T-cell (primary cell): ENCODE measurements around the gene ITPR2. TPM values are rescaled to one million over a fixed set of nuclear protein-coding genes. Genes with fewer than 3 reads are reported as not detected.

Experiments used
- ATAC-seq, 4 experiments: fragments of 200-7000 bp in 3 of 4; fragments of 150-1000 bp in 1 of 4; cut with Tn5 transposase; replicated peaks in 1 of 4; 1 replicate in 3 of 4; 2 replicates in 1 of 4; pipeline ENCODE4 v1.10.0; 2021; ENCODE audit warnings: moderate library complexity in 3 of 4, mild to moderate bottlenecking in 2 of 4, moderate number of reproducible peaks in 1 of 4
- CTCF ChIA-PET, 2 donors: fragments of 300-600 bp; sonication (Branson Sonifier 250); formaldehyde crosslinking; loops; one replicate each; lab custom pipeline; 2022; ENCODE audit warnings: antibody characterized with exemption in 2 of 2; lab: Charles Lee
- POLR2A ChIA-PET, 2 donors: fragments of 300-600 bp; sonication (Branson Sonifier 250); formaldehyde crosslinking; loops; one replicate each; lab custom pipeline; 2022; ENCODE audit warnings: antibody characterized with exemption in 2 of 2; lab: Charles Lee
- DNase-seq, 35 experiments: peaks; one replicate each; pipeline versions ENCODE4 v3.0.0 to v3.0.0-alpha.2; 2013 to 2023
- H3K27ac ChIP-seq: one replicate; pipeline ENCODE4 v1.5.1; 2013; ENCODE audit warnings: low read length
- H3K27me3 ChIP-seq, 2 experiments: replicated peaks in 1 of 2; 1 replicate in 1 of 2; 2 replicates in 1 of 2; pipeline versions ENCODE4 v1.6.1 to v1.7.0; 2013; ENCODE audit warnings: low read length in 1 of 2, mixed read lengths in 1 of 2; ENCODE audit not compliant: control insufficient read depth in 2 of 2, insufficient read depth in 2 of 2; ENCODE audit errors: extremely low read depth in 1 of 2
- H3K36me3 ChIP-seq, 2 donors: 1 replicate in 1 of 2; 2 replicates in 1 of 2; pipeline versions ENCODE4 v1.6.1 to v1.7.0; 2013; ENCODE audit warnings: low read length in 1 of 2; ENCODE audit not compliant: control insufficient read depth in 2 of 2, insufficient read depth in 1 of 2; ENCODE audit errors: extremely low read depth in 1 of 2
- H3K4me1 ChIP-seq, 2 experiments: 1 replicate in 1 of 2; 2 replicates in 1 of 2; pipeline versions ENCODE4 v1.6.1 to v1.7.0; 2013; ENCODE audit warnings: low read length in 2 of 2, mixed read lengths in 1 of 2; ENCODE audit not compliant: insufficient read depth in 2 of 2, control insufficient read depth in 1 of 2; ENCODE audit errors: extremely low read depth in 1 of 2
- H3K4me3 ChIP-seq, 2 donors: 1 replicate in 1 of 2; 2 replicates in 1 of 2; pipeline versions ENCODE4 v1.5.1 to v1.7.0; 2013; ENCODE audit warnings: mild to moderate bottlenecking in 2 of 2, low read length in 1 of 2, moderate library complexity in 1 of 2; ENCODE audit not compliant: control insufficient read depth in 1 of 2; ENCODE audit errors: extremely low read depth in 1 of 2
- H3K9me3 ChIP-seq: 2 replicates; pipeline ENCODE4 v1.7.0; 2013
- H3K27ac Mint-ChIP-seq, 2 donors: one replicate each; pipeline ENCODE4 v1.8.0; 2020 to 2021; ENCODE audit warnings: mild to moderate bottlenecking in 2 of 2, mixed read lengths in 2 of 2
- H3K27me3 Mint-ChIP-seq, 2 donors: one replicate each; pipeline ENCODE4 v1.8.0; 2021 to 2022; ENCODE audit warnings: mixed read lengths in 2 of 2
- H3K36me3 Mint-ChIP-seq: one replicate; pipeline ENCODE4 v1.8.0; 2021; ENCODE audit warnings: mixed read lengths
- H3K4me1 Mint-ChIP-seq, 3 donors: one replicate each; pipeline ENCODE4 v1.8.0; 2020 to 2022; ENCODE audit warnings: mixed read lengths in 3 of 3, mild to moderate bottlenecking in 1 of 3
- H3K4me3 Mint-ChIP-seq, 3 donors: one replicate each; pipeline ENCODE4 v1.8.0; 2020 to 2022; ENCODE audit warnings: mild to moderate bottlenecking in 3 of 3, mixed read lengths in 3 of 3, moderate library complexity in 3 of 3
- H3K9me3 Mint-ChIP-seq, 3 donors: one replicate each; pipeline ENCODE4 v1.8.0; 2020 to 2022; ENCODE audit warnings: mixed read lengths in 3 of 3
- WGBS: methylation state at CpG from one replicate; pipeline ENCODE4 v1.1.5; 2013; ENCODE audit warnings: missing lambda C conversion rate; ENCODE audit not compliant: insufficient coverage; 5-methylcytosine and 5-hydroxymethylcytosine counted together
- total RNA-seq, 35 experiments: library from RNA in 6 of 35; stranded (reverse) in 6 of 35; fragments of 120-200 nt in 1 of 35; gene quantifications; one replicate each; pipeline versions ENCODE4 v1.2.1 to v1.2.4 and lab custom pipeline; 2013 to 2026

Gene ITPR2
- total RNA-seq, 5 donors from 2014 or later (not counting 1 experiment from before 2014, with no cell fraction given), result 38.8 to 52.5 (median 44.5) TPM

- Histone ChIP-seq H3K9me3 (no peaks in the 10 kb centered on the region), H3K4me3 (no peak overlapping the region), H3K4me1 (no peaks in the 10 kb centered on the region), H3K27me3 (no peaks in the 10 kb centered on the region), H3K27ac (no peak overlapping the region), H3K36me3 (peaks cover 0 to 12% of the 10 kb centered on the region in 2 donors)
- ATAC-seq, result no peak
- POLR2A ChIA-PET, result no interaction called here
- WGBS, result no CpG with 5 or more reads among the region's 1 CpG
- no peak for DNase-seq
- peaks cover 47% of the 10 kb centered on the region for H3K36me3 Mint-ChIP-seq
- CTCF ChIA-PET, result no interaction called here
- no peak overlapping the region for H3K4me3 Mint-ChIP-seq
- H3K9me3 Mint-ChIP-seq, result peaks cover 0 to 4% (median 0%) of the 10 kb centered on the region in 3 donors
- no peaks in the 10 kb centered on the region for H3K27me3 Mint-ChIP-seq
- H3K4me1 Mint-ChIP-seq, result no peaks in the 10 kb centered on the region
- no peak overlapping the region for H3K27ac Mint-ChIP-seq
Observed at GRCh38 chr12:26492406-26492805, 340.6 kb downstream of the ITPR2 start.

- Histone ChIP-seq H3K27ac (no peak overlapping the region), H3K4me3 (no peak overlapping the region), H3K9me3 (no peaks in the 10 kb centered on the region), H3K36me3 (peaks cover 0 to 15% of the 10 kb centered on the region in 2 donors), H3K27me3 (no peaks in the 10 kb centered on the region), H3K4me1 (no peaks in the 10 kb centered on the region)
- CTCF ChIA-PET, result no interaction called here
- no peak for ATAC-seq
- Mint-ChIP-seq H3K4me3 (no peak overlapping the region), H3K27me3 (no peaks in the 10 kb centered on the region), H3K36me3 (peaks cover 66% of the 10 kb centered on the region), H3K4me1 (no peaks in the 10 kb centered on the region), H3K9me3 (peaks cover 0 to 4% (median 0%) of the 10 kb centered on the region in 3 donors), H3K27ac (no peak overlapping the region)
- no peak for DNase-seq
- POLR2A ChIA-PET, result no interaction called here
- no CpG with 5 or more reads among the region's 2 CpGs for WGBS
Observed at GRCh38 chr12:26489908-26490307, 343.1 kb downstream of the ITPR2 start.

- H3K36me3 ChIP-seq, result peaks cover 0 to 11% of the 10 kb centered on the region in 2 donors
- no peak overlapping the region for H3K27ac Mint-ChIP-seq
- no peaks in the 10 kb centered on the region for H3K9me3 ChIP-seq
- CTCF ChIA-PET, result no interaction called here
- no peak overlapping the region for H3K27ac ChIP-seq
- DNase-seq (no peak), ATAC-seq (no peak)
- H3K4me3 Mint-ChIP-seq, result no peak overlapping the region
- H3K9me3 Mint-ChIP-seq, result peaks cover 0 to 4% (median 0%) of the 10 kb centered on the region in 3 donors
- no peaks in the 10 kb centered on the region for H3K4me1 Mint-ChIP-seq
- no peaks in the 10 kb centered on the region for H3K4me1 ChIP-seq
- POLR2A ChIA-PET, result no interaction called here
- H3K27me3 Mint-ChIP-seq, result no peaks in the 10 kb centered on the region
- H3K27me3 ChIP-seq, result no peaks in the 10 kb centered on the region
- H3K36me3 Mint-ChIP-seq, result peaks cover 69% of the 10 kb centered on the region
- no CpG with 5 or more reads among the region's 1 CpG for WGBS
- no peak overlapping the region for H3K4me3 ChIP-seq
Observed at GRCh38 chr12:26488351-26488750, 344.6 kb downstream of the ITPR2 start.

- H3K4me3 Mint-ChIP-seq, result no peak overlapping the region
Observed at GRCh38 chr12:26473291-26473690, 359.7 kb downstream of the ITPR2 start.

GRCh38 chr12:26471560-26471959 lies 361.4 kb downstream of the ITPR2 start:
- H3K27me3 Mint-ChIP-seq, result no peaks in the 10 kb centered on the region
- Histone ChIP-seq H3K36me3 (peaks cover 7 to 20% of the 10 kb centered on the region in 2 donors), H3K27ac (no peak overlapping the region), H3K4me1 (no peaks in the 10 kb centered on the region), H3K4me3 (no peak overlapping the region), H3K9me3 (no peaks in the 10 kb centered on the region), H3K27me3 (no peaks in the 10 kb centered on the region)
- H3K36me3 Mint-ChIP-seq, result peaks cover 66% of the 10 kb centered on the region
- ChIA-PET POLR2A (no interaction called here), CTCF (no interaction called here)
- no peak overlapping the region for H3K27ac Mint-ChIP-seq
- ATAC-seq (no peak), DNase-seq (peak in 1 of 35 experiments; percentile 1)
- no peaks in the 10 kb centered on the region for H3K9me3 Mint-ChIP-seq
- peaks cover 0 to 3% (median 0%) of the 10 kb centered on the region in 3 donors for H3K4me1 Mint-ChIP-seq
- no peak overlapping the region for H3K4me3 Mint-ChIP-seq

More at GRCh38 chr12:26473291-26473690, 359.7 kb downstream of the ITPR2 start:
- no peak overlapping the region for H3K4me3 ChIP-seq
- H3K27me3 ChIP-seq, result no peaks in the 10 kb centered on the region
- no peak for DNase-seq
- Mint-ChIP-seq H3K27ac (no peak overlapping the region), H3K9me3 (no peaks in the 10 kb centered on the region), H3K4me1 (peaks cover 0 to 3% (median 0%) of the 10 kb centered on the region in 3 donors), H3K36me3 (peaks cover 77% of the 10 kb centered on the region), H3K27me3 (no peaks in the 10 kb centered on the region)
- no peaks in the 10 kb centered on the region for H3K9me3 ChIP-seq
- H3K27ac ChIP-seq, result no peak overlapping the region
- H3K36me3 ChIP-seq, result peaks cover 7 to 27% of the 10 kb centered on the region in 2 donors
- WGBS, result 54% methylated on average over 1 of the region's 1 CpG
- no peaks in the 10 kb centered on the region for H3K4me1 ChIP-seq
- ATAC-seq, result no peak
- ChIA-PET CTCF (no interaction called here), POLR2A (no interaction called here)

GRCh38 chr12:26469421-26470180 lies 363.4 kb downstream of the ITPR2 start:
- Histone ChIP-seq H3K4me3 (no peak overlapping the region), H3K9me3 (no peaks in the 10 kb centered on the region), H3K27ac (no peak overlapping the region), H3K4me1 (no peaks in the 10 kb centered on the region), H3K36me3 (peaks cover 3 to 4% of the 10 kb centered on the region in 2 donors), H3K27me3 (no peaks in the 10 kb centered on the region)
- 98% methylated on average over 4 of the region's 6 CpGs for WGBS
- POLR2A ChIA-PET, result no interaction called here
- no peaks in the 10 kb centered on the region for H3K9me3 Mint-ChIP-seq
- H3K27ac Mint-ChIP-seq, result no peak overlapping the region
- no peak for ATAC-seq
- H3K4me3 Mint-ChIP-seq, result no peak overlapping the region
- CTCF ChIA-PET, result no interaction called here
- H3K4me1 Mint-ChIP-seq, result peaks cover 0 to 3% (median 0%) of the 10 kb centered on the region in 3 donors
- no peaks in the 10 kb centered on the region for H3K27me3 Mint-ChIP-seq
- no peak for DNase-seq
- H3K36me3 Mint-ChIP-seq, result peaks cover 63% of the 10 kb centered on the region
